ENCODE results near the gene AVPR2.

Gene AVPR2

GRCh38 chrX:153944800-153945150, 40.3 kb downstream of the AVPR2 start:
- Histone ChIP-seq H3K36me3 (peaks cover 8% of the 10 kb centered on the region), H3K4me3 (ENCODE audit: low read depth in 1 of 2, low read length in 1 of 2) (peak overlapping the region; percentile 62 to 70), H3K9me3 (no peaks in the 10 kb centered on the region)

GRCh38 chrX:153945956-153946943, 41.8 kb downstream of the AVPR2 start:
- H3K36me3 ChIP-seq = no peaks in the 10 kb centered on the region
- H3K27ac ChIP-seq = peak overlapping the region; percentile 70
- no peak overlapping the region for H3K4me3 ChIP-seq (ENCODE audit: low read depth in 1 of 2, low read length in 1 of 2)
- peaks cover 30 to 54% of the 10 kb centered on the region in 2 experiments for H3K4me1 ChIP-seq (ENCODE audit: control insufficient read depth in 1 of 2, insufficient read depth in 1 of 2, low read depth in 1 of 2, low read length in 1 of 2)
- no peaks in the 10 kb centered on the region for H3K27me3 ChIP-seq
- TF ChIP-seq CTCF (IDR thresholded peaks at IDR 0.05) = no peak
- H3K9me3 ChIP-seq = no peaks in the 10 kb centered on the region

More at GRCh38 chrX:153944800-153945150, 40.3 kb downstream of the AVPR2 start:
- Histone ChIP-seq H3K4me1 (ENCODE audit: control insufficient read depth in 1 of 2, insufficient read depth in 1 of 2, low read depth in 1 of 2, low read length in 1 of 2) (peaks cover 31 to 55% of the 10 kb centered on the region in 2 experiments), H3K27ac (peak overlapping the region; percentile 84), H3K27me3 (no peaks in the 10 kb centered on the region)
- TF ChIP-seq CTCF (IDR thresholded peaks at IDR 0.05) = peak; percentile 22

- H3K27ac ChIP-seq = peak overlapping the region; percentile 70
- peaks cover 22 to 47% of the 10 kb centered on the region in 2 experiments for H3K4me1 ChIP-seq (ENCODE audit: control insufficient read depth in 1 of 2, insufficient read depth in 1 of 2, low read depth in 1 of 2, low read length in 1 of 2)
Observed at GRCh38 chrX:153947009-153947769, 42.7 kb downstream of the AVPR2 start.

GRCh38 chrX:153948002-153948466, 43.6 kb downstream of the AVPR2 start:
- Histone ChIP-seq H3K27me3 (no peaks in the 10 kb centered on the region), H3K27ac (peak overlapping the region; percentile 70), H3K4me1 (ENCODE audit: control insufficient read depth in 1 of 2, insufficient read depth in 1 of 2, low read depth in 1 of 2, low read length in 1 of 2) (peaks cover 18 to 47% of the 10 kb centered on the region in 2 experiments), H3K4me3 (ENCODE audit: low read depth in 1 of 2, low read length in 1 of 2) (no peak overlapping the region), H3K9me3 (no peaks in the 10 kb centered on the region), H3K36me3 (peaks cover 6% of the 10 kb centered on the region)
- TF ChIP-seq CTCF (IDR thresholded peaks at IDR 0.05) = no peak

More at GRCh38 chrX:153947009-153947769, 42.7 kb downstream of the AVPR2 start:
- peaks cover 6% of the 10 kb centered on the region for H3K36me3 ChIP-seq
- TF ChIP-seq CTCF (IDR thresholded peaks at IDR 0.05) = peak; percentile 80
- no peak overlapping the region for H3K4me3 ChIP-seq (ENCODE audit: low read depth in 1 of 2, low read length in 1 of 2)
- H3K27me3 ChIP-seq = no peaks in the 10 kb centered on the region
- H3K9me3 ChIP-seq = no peaks in the 10 kb centered on the region
